CD14-positive monocyte (primary cell): ENCODE results near the gene NAA16. TPM values are rescaled to one million over a fixed set of nuclear protein-coding genes. Genes with fewer than 3 reads are reported as not detected.
A peak's percentile ranks its signal among the peaks of the same experiment; 100 is the strongest.

ENCODE experiments used
- DNase-seq, 3 donors: peaks; one replicate each; pipeline ENCODE4 v3.0.0-alpha.2; 2011 to 2022
- H2AFZ ChIP-seq: 2 replicates; pipeline ENCODE4 v1.6.0; 2012; ENCODE audit warnings: mild to moderate bottlenecking, low read depth, low read length, inconsistent platforms; ENCODE audit not compliant: insufficient read depth, poor library complexity, severe bottlenecking
- H3K27ac ChIP-seq, 2 donors: 1 replicate in 1 of 2; 2 replicates in 1 of 2; pipeline ENCODE4 v1.5.1; 2012 to 2013; ENCODE audit warnings: low read length in 2 of 2, control low read depth in 1 of 2, inconsistent platforms in 1 of 2, low read depth in 1 of 2, mild to moderate bottlenecking in 1 of 2
- H3K27me3 ChIP-seq, 2 donors: one replicate each; pipeline versions ENCODE4 v1.6.0 to v1.6.1; 2011 to 2013; ENCODE audit warnings: low read length in 2 of 2; ENCODE audit not compliant: control insufficient read depth in 2 of 2, insufficient read depth in 2 of 2
- H3K36me3 ChIP-seq, 2 donors: replicated peaks in 1 of 2; 1 replicate in 1 of 2; 2 replicates in 1 of 2; pipeline versions ENCODE4 v1.5.1 to v1.6.1; 2012 to 2013; ENCODE audit warnings: low read length in 2 of 2, control low read depth in 1 of 2, inconsistent platforms in 1 of 2, mild to moderate bottlenecking in 1 of 2; ENCODE audit not compliant: insufficient read depth in 2 of 2, control insufficient read depth in 1 of 2
- H3K4me1 ChIP-seq, 2 donors: 1 replicate in 1 of 2; 2 replicates in 1 of 2; pipeline versions ENCODE4 v1.5.1 to v1.6.1; 2012 to 2013; ENCODE audit warnings: low read length in 2 of 2, control low read depth in 1 of 2, inconsistent platforms in 1 of 2, mild to moderate bottlenecking in 1 of 2, moderate library complexity in 1 of 2; ENCODE audit not compliant: insufficient read depth in 2 of 2, control insufficient read depth in 1 of 2
- H3K4me2 ChIP-seq: replicated peaks from 2 replicates; pipeline ENCODE3; 2012; ENCODE audit warnings: low read length, moderate library complexity, mild to moderate bottlenecking; ENCODE audit not compliant: poor library complexity, severe bottlenecking; ENCODE audit errors: extremely low read depth
- H3K4me3 ChIP-seq, 3 experiments: fragments of 200-600 bp in 1 of 3; sonication (generic) in 1 of 3; replicated peaks in 1 of 3; 1 replicate in 2 of 3; 2 replicates in 1 of 3; pipeline ENCODE4 v1.5.1; 2011 to 2013; ENCODE audit warnings: low read length in 3 of 3, mild to moderate bottlenecking in 3 of 3, control low read depth in 2 of 3, low read depth in 2 of 3, inconsistent platforms in 1 of 3, moderate library complexity in 1 of 3
- H3K79me2 ChIP-seq: 2 replicates; pipeline ENCODE4 v1.6.0; 2012; ENCODE audit warnings: mild to moderate bottlenecking, control low read depth, inconsistent platforms, low read length, moderate library complexity; ENCODE audit not compliant: insufficient read depth
- H3K9ac ChIP-seq: 2 replicates; pipeline ENCODE4 v1.6.0; 2017; ENCODE audit warnings: low read length, mild to moderate bottlenecking; ENCODE audit not compliant: insufficient read depth, poor library complexity, severe bottlenecking
- H3K9me3 ChIP-seq, 2 donors: replicated peaks in 1 of 2; 1 replicate in 1 of 2; 2 replicates in 1 of 2; pipeline versions ENCODE4 v1.5.1 to v1.6.1; 2012 to 2013; ENCODE audit warnings: low read length in 2 of 2, control low read depth in 1 of 2; ENCODE audit not compliant: control insufficient read depth in 1 of 2, insufficient read depth in 1 of 2
- H4K20me1 ChIP-seq: 2 replicates; pipeline ENCODE4 v1.6.0; 2012; ENCODE audit warnings: mild to moderate bottlenecking, low read length, control low read depth, moderate library complexity; ENCODE audit not compliant: insufficient read depth
- H3K27ac Mint-ChIP-seq, 7 donors: one replicate each; pipeline ENCODE4 v1.8.0; 2020; ENCODE audit warnings: mild to moderate bottlenecking in 7 of 7, mixed read lengths in 7 of 7, moderate library complexity in 6 of 7, inconsistent platforms in 2 of 7
- H3K27me3 Mint-ChIP-seq, 3 donors: one replicate each; pipeline ENCODE4 v1.8.0; 2021 to 2022; ENCODE audit warnings: low read depth in 3 of 3, mild to moderate bottlenecking in 3 of 3, mixed read lengths in 3 of 3, moderate library complexity in 3 of 3, inconsistent platforms in 1 of 3
- H3K36me3 Mint-ChIP-seq, 2 donors: one replicate each; pipeline ENCODE4 v1.8.0; 2020; ENCODE audit warnings: mixed read lengths in 2 of 2, inconsistent platforms in 1 of 2, mild to moderate bottlenecking in 1 of 2
- H3K4me1 Mint-ChIP-seq: one replicate; pipeline ENCODE4 v1.8.0; 2020; ENCODE audit warnings: mild to moderate bottlenecking, mixed read lengths
- H3K4me3 Mint-ChIP-seq, 2 donors: one replicate each; pipeline ENCODE4 v1.8.0; 2020; ENCODE audit warnings: mild to moderate bottlenecking in 2 of 2, mixed read lengths in 2 of 2, moderate library complexity in 1 of 2
- H3K9me3 Mint-ChIP-seq, 7 donors: one replicate each; pipeline ENCODE4 v1.8.0; 2020 to 2022; ENCODE audit warnings: mixed read lengths in 7 of 7, mild to moderate bottlenecking in 6 of 7, moderate library complexity in 6 of 7, inconsistent platforms in 2 of 7
- WGBS: methylation state at CpG from one replicate; pipeline ENCODE4 v1.1.5; 2013; ENCODE audit warnings: missing lambda C conversion rate; ENCODE audit not compliant: insufficient coverage; 5-methylcytosine and 5-hydroxymethylcytosine counted together
- intact Hi-C, 2 donors: fragments of 100-400 bp; cut with micrococcal nuclease; formaldehyde crosslinking; loops; one replicate each; pipeline versions ENCODE4 v1.15.0 to v1.15.1; 2023
- polyA plus RNA-seq, 3 donors: library from polyadenylated mRNA; depleted of rRNA in 1 of 3; unstranded in 2 of 3; stranded (reverse) in 1 of 3; fragments of 300-500 nt in 2 of 3; fragments of >200 nt in 1 of 3; fragmentation: Illumina TruSeq in 2 of 3; gene quantifications; 1 replicate in 2 of 3; 2 replicates in 1 of 3; pipeline ENCODE4 v1.2.3, GENCODE V29; 2012 to 2021
- TF ChIP-seq, protein P1 (sequence below): fragments of 200-600 bp; IDR thresholded peaks from one replicate; pipeline ENCODE4 v1.8.0; 2022; ENCODE audit warnings: antibody characterized with exemption, mild to moderate bottlenecking

The NAA16 gene
- polyA plus RNA-seq, 3 donors, result 3.8 to 20.6 (median 5.9) TPM

DNA sequence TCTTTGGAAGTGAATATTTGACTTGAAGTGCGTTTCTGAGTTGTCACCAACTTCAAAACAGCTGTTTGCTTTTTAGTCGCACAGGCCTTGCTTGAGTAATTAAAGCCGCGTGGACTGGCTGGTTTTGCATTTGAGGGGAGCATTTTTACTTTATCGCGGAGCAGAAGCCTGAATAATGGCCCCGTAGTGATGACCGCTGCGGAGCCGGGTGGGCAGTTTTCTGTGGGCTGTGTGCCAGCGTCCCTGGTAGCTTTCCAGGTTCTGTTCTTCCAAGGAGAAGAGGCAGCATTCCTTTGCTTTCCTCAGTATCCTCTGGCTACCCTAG is 1.1 kb downstream of the NAA16 start:
- no peaks in the 10 kb centered on the region for H3K27me3 ChIP-seq
- peak overlapping the region; percentile 99 for H2AFZ ChIP-seq
- peaks cover 60% of the 10 kb centered on the region for H3K79me2 ChIP-seq
- H3K36me3 ChIP-seq, result no peaks in the 10 kb centered on the region
- H3K9ac ChIP-seq, result peak overlapping the region; percentile 97
- H3K4me3 ChIP-seq, result peak overlapping the region; percentile 72 to 94 (median 80)
- peaks cover 0 to 2% (median 0%) of the 10 kb centered on the region in 3 donors for H3K27me3 Mint-ChIP-seq
- no peaks in the 10 kb centered on the region for H3K9me3 ChIP-seq
- peaks cover under 1 to 5% of the 10 kb centered on the region in 2 donors for H3K36me3 Mint-ChIP-seq
- H3K27ac ChIP-seq, result peak overlapping the region; percentile 87 to 98
- peaks cover 24 to 46% of the 10 kb centered on the region in 2 donors for H3K4me1 ChIP-seq
- DNase-seq, result peak in 1 of 3 donors; percentile 8
- peaks cover 24% of the 10 kb centered on the region for H4K20me1 ChIP-seq
- intact Hi-C loops, result loop anchor here (5.0 to 10.0 kb wide), 2 partner anchors 47 to 50 kb away; partner anchors contain the start of gene MTRF1 (in 2 of the 2)
- no peaks in the 10 kb centered on the region for H3K9me3 Mint-ChIP-seq
- peak overlapping the region; percentile 87 to 95 (median 92) for H3K27ac Mint-ChIP-seq
- 0% methylated on average over 11 of the region's 11 CpGs for WGBS
- peak overlapping the region; percentile 97 for H3K4me2 ChIP-seq
- peak overlapping the region; percentile 94 to 96 for H3K4me3 Mint-ChIP-seq
- peaks cover 36% of the 10 kb centered on the region for H3K4me1 Mint-ChIP-seq
- TF ChIP-seq, protein P1, sequence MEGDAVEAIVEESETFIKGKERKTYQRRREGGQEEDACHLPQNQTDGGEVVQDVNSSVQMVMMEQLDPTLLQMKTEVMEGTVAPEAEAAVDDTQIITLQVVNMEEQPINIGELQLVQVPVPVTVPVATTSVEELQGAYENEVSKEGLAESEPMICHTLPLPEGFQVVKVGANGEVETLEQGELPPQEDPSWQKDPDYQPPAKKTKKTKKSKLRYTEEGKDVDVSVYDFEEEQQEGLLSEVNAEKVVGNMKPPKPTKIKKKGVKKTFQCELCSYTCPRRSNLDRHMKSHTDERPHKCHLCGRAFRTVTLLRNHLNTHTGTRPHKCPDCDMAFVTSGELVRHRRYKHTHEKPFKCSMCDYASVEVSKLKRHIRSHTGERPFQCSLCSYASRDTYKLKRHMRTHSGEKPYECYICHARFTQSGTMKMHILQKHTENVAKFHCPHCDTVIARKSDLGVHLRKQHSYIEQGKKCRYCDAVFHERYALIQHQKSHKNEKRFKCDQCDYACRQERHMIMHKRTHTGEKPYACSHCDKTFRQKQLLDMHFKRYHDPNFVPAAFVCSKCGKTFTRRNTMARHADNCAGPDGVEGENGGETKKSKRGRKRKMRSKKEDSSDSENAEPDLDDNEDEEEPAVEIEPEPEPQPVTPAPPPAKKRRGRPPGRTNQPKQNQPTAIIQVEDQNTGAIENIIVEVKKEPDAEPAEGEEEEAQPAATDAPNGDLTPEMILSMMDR, result no peak

DNA sequence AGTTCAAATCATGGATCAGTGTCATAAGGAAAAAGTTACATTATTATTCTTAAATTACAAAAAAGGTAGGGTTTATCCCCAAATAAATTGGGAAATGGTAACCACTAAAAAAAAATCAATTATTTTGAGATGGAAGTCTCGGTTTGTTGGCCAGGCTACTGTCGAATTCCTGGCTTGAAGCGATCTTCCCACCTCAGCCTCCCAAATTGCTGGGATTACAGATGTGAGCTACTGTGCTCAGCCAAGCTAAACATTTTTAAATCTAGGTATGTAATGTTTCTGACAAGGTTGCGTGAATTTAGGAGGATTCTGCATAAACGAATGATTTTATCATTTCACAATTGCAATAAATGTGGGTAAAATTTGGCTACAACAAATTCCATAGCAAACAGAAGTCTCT is 2.0 kb downstream of the NAA16 start:
- DNase-seq, result no peak
- Histone ChIP-seq H3K36me3 (no peaks in the 10 kb centered on the region), H3K79me2 (peaks cover 70% of the 10 kb centered on the region), H2AFZ (no peak overlapping the region), H4K20me1 (peaks cover 24% of the 10 kb centered on the region), H3K27ac (peak overlapping the region in 1 of 2 donors; percentile 18), H3K9me3 (no peaks in the 10 kb centered on the region), H3K4me2 (peak overlapping the region; percentile 97), H3K27me3 (no peaks in the 10 kb centered on the region), H3K9ac (no peak overlapping the region), H3K4me3 (no peak overlapping the region), H3K4me1 (peaks cover 24 to 46% of the 10 kb centered on the region in 2 donors)
- intact Hi-C loops, result loop anchor here (5.0 to 10.0 kb wide), 2 partner anchors 48 to 51 kb away; partner anchors contain the start of gene MTRF1 (in 2 of the 2)
- no peak overlapping the region for H3K27ac Mint-ChIP-seq
- H3K9me3 Mint-ChIP-seq, result no peaks in the 10 kb centered on the region
- peaks cover 41% of the 10 kb centered on the region for H3K4me1 Mint-ChIP-seq
- H3K27me3 Mint-ChIP-seq, result peaks cover 0 to 2% (median 0%) of the 10 kb centered on the region in 3 donors
- peaks cover 7 to 8% of the 10 kb centered on the region in 2 donors for H3K36me3 Mint-ChIP-seq
- TF ChIP-seq, protein P1, result no peak
- WGBS, result no CpG with 5 or more reads among the region's 5 CpGs
- peak overlapping the region; percentile 6 to 11 for H3K4me3 Mint-ChIP-seq
